Inflammatory macrophage treated with lipopolysaccharide for 1 hour (primary cell): Measurements from ENCODE around the gene TSPEAR.

Source experiments
- DNase-seq, 2 donors: peaks; one replicate each; pipeline ENCODE4 v3.0.0-alpha.2; 2020 to 2022

Gene TSPEAR

DNA sequence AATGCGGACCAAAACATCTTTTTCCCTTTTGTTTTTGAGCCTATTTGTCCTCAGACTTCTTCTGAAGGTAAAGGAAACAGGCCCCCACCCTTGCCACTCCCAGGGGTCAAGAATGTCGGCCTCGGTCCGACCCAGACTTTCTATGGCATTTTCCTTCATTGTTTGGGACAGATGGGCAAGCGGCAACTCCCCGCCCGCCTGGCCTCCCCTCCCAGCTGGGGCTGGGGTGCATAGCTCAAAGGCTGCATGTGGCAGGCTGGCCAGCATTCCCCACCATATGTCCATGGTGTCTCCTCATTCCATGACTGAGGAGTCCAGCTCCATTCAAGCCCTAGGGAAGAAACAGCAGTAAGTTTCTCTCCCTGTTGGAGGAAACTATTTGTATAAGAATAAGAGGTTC lies 29.4 kb upstream of the TSPEAR start:
- no peak for DNase-seq

DNA sequence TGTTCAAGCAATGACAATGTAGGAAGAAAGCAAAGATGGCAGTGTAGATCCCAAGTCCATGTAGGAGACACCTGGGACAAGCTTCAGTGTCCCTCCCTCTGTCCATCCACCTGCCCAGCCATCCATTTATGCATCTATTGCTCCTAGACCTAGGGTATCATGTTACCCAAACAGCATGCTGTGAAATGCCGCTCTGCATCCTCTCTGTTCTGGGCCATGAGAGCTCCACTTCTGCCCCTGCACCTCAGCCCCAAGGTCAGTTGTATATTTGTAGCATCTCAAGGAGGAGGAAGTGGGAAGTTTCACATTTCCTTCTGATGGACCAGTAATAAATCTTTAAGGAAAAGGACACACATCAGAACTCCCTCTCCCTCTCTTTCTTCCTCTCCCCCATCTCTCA lies 27.9 kb upstream of the TSPEAR start:
- no peak for DNase-seq

DNA sequence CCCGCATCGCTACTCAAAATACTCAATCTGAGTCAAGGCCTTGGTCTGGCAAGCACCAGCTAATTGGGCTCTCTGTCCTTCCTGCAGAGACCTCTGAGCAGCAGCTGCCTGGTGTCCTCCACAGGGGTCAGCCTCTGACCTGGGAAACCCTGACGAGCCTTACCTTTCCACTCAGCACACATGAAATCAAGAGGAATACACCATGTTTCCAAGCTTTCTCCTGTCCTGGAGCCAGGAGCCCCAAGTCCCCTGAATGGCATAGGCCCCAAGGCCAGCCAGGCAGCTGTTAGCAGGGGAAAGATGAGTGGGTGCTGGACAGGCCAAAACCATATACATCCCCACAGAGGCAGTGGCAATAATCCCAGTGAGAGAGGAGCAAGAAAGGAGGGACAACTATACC lies 27.2 kb upstream of the TSPEAR start:
- no peak for DNase-seq

DNA sequence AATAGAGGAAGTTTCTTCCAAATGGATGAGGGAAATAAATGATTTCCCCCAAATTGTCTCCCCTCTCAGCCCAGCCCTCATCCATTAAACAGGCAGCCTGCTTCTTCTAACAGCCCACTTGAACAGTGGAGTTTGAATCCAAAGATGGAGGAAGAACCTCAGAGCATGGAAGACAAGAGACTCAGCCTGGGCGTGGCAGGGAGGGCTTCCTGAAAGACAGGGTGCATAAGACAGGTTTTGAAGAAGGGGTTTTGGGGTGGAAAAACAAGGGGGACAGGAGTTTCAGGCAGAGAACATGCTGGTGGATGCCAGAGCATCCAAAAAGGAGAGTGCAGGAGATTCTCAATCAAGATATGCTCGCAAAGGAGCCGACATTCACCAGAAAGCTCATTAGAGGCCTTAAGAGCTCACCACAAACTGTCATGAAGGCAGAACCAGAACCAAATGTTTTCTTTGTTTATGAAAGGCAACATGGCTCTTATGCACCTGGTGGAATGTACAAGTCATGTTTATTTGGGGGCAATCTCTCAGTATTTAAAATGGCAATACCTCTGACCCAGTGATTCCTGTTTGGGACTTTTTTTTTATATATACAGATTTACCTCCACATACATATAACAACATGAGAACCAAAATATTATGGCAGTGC lies 26.5 kb upstream of the TSPEAR start:
- no peak for DNase-seq

DNA sequence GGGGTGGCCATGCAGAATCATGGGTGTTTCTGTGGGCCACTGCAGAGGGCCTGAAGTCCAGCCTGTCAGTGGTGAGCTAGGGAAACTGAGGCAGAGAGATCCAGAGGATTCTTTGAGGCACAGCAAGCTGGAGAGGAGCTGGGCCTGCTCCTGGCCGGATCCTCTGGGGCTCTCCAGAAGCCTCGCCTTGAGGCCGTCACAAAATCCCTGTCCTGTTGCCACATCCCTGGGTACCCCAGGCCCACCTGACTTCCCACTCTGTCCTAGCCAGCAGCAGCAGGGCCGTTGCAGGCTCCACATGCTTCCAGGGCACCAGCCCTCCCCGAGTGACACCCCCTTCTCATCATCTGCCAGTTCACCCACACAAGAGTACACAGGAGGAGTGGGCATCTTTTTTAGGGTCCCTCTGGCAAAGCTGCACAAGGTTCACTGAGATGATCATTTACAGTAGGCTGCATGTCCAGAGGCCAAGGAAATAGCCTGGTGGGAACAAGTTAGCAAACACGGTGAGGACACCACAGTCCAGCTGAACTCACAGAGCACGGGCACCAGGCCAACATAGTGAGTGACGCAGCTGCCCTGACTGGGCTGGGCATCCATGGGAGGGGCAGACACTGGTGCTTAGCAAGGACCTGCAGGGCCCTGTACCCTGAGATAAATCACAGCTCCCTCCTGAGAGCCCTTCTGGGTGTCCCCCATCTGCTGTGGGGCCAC lies 25.1 kb upstream of the TSPEAR start:
- no peak for DNase-seq

DNA sequence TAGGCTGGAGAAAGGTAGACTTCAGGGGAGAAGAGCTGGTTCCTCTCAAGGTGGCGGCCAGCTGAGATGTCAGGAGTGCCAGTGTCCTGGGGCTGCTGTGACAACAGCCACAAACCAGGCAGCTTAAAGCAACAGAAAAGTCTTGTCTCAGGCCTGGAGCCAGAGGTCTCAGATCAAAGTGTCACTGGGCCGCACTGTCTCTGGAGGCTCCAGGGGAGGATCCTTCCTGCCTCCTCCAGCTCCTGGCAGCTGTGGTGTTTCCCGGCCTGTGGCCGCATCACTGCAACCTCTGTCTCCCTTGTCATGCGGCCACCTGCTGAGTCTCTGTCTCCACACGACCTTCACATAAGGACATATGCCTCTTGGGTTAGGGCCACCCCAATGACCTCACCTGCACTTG lies 24.4 kb upstream of the TSPEAR start:
- no peak for DNase-seq

DNA sequence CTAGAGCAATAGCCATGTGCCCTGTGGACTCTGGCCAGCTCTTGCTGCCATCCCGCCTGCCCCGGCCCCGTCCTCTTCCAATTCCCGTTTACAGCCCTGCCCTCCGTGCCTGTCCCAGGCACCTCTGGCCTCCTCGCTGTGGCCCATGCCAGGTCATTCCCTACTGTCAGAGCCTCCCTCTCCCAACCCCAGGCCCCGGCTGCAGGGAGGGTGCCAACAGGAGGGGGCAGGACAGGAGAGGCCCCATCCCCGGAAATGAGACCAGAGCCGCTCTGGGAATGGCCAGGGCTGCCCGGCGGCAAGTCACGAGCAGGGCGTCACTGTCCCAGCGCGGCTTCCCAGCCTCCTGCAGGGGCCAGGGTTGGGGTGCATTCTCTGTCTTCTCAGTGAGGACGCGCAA lies 23.5 kb upstream of the TSPEAR start:
- DNase-seq, result no peak

DNA sequence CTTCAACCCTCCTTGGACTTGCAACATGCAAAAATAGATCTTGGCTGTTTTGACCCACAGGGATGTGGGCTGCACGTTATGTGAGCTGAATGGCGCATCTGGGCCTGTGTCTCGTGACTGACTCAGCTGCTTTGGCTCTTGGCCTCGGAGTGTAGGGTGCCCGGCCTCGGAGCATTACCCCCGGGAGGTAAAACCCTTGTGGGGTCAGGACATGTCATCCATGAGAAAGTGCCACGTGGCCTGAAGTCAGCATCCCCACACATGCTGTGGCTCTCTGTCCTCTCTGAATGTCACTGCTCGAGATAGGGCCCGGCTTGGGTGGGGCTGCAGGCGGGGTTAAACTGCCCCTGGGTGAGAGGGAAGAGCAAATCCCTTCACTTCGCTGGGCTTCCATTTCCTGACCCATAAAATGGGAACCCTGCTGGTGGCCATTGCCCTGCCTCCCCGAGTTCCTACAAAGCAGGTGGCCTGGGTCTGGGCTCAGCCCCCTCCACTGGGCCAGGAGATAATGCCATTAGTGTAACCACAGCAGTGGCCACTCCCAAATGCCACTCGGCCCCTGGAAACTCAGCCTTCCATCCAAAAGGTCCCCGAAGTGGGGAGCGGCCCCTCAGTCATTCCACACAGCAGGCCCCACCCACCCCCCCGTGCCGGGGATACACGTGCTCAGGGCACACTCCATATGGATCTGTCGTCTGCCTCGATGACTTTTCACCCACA lies 22.8 kb upstream of the TSPEAR start:
- no peak for DNase-seq

DNA sequence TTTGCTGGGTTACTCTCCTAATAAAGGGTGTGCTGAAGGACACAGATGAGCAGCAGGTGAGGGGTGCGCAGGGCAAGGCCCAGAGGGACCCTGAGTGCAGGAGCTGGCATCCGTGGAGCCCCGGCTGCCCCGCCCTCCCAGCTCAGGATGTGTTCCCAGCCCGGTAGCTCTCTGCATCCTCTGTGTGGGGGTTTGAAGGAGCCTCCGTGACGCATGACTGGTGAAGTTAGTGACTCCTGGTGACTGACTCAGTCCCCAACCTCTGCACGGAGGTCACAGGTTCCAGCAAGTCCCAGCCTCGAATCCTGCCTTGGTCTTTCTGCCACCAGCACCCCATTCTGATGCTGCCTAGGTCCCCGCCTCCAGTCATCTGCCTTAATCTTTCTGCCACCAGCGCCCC lies 21.6 kb upstream of the TSPEAR start:
- DNase-seq, result no peak

DNA sequence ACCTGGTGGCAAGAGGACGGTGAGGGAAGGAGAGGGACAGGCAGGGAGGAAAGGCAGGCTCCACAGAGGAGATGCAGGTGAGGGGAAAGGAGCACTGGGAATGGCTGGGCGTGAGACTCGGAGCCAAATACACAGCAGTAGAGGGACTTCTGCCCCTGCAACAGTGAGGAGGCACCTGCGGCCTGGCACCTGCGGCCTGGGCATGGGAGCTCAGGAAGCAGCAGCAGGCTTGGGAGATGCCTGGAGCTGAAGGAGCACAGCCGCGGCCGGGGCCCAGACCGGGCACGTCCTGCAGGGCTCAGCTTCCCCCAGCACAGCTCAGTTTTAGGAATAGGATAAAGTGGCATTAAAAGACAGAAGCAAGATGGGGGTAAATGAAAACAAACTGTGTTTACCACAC lies 20.9 kb upstream of the TSPEAR start:
- no peak for DNase-seq

DNA sequence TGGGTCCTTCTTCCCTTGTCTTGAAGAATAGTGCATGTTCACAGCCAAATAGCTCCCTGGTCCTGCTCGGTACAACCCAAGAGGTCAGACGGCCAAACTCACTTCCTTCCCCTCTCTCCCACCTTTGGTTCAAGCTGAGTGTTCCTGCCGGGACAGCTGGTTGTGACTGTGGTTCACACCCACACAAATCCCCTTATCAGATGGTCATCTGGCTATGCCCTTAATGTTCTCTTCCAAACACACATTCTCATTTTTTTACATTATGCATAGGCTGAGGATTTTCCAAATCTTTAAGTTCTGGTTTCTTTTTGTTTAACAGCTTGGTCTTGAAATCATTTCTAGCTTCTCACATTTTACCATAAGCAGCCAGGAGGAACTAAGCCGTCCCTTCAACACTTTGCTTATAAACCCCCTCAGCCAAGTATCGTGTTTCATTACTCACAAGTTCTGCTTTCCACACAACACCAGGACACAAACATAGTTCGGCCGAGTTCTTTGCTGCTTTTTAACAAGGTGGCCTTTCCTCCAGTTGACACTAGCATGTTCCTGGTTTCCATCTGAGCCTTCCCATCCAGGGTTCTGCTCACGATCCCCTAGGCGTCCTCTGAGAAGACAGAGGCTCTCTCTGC lies 19.7 kb upstream of the TSPEAR start:
- DNase-seq, result no peak

DNA sequence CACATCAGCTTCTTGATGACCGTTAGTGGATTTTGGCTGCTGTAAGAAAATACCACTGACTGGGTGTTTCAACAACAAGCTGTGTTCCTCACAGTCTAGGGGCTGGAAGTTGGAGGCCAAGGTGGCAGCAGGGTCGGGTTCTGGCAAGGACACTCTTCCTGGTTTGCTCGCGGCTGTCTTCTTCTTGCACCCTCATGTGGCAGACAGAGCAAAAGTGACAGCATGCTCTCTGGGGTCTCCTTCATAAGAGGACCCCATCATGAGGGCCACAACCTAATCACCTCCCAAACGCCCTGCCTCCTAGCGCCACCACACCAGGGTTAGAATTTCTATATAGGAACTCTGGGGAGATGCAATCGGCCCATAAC lies 18.6 kb upstream of the TSPEAR start:
- DNase-seq, result no peak

DNA sequence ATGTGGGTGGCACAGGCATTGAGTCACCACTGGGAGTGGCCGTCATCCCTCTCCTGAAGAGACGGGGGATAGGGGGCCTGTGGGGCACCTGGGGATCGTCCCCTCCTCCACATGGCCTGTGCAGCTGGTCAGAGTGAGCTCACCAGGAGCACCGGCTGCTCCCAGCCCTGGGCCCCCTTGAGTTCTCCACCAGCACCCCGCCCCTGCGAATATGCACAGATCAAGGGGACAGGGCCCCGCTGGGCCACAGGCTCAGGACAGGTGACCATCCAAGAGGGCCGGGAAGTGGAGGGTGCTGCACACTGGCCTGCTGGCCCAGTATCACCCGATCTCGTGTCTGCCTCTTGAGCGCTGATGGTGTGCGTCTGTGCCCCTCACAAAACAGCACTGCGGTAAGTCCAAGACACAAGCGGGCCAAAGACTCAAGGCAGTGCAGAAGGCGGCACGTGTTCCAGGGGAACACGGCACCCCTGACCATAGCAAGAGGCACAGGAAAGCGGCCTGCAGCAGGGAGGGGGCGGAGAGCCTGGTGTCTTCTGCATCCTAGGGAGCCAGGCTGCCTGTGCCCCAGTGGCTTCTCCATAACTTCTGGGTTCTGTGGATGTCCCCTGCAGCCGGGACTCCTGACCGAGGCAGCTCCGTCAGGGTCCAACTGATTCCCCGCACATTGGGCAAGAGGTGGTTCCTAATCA lies 18.1 kb upstream of the TSPEAR start:
- no peak for DNase-seq

DNA sequence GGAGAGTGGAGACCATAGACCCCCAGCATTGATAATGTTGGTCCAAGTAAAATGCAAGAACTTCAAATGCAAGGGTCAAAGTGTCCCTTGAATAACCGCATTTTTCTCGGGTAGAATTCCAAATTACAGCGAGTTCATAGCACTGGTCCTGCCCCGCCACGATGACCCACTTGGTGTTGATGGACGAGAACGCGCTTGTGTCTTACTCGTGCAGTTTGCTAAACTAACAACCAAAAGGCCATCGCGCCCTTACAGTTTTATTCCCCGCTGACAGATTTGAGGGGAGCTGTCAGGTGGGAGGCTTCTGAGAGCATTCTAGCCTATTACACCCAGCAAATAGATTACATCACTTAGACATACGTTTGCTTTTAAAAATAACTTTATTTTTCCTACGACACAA lies 17.3 kb upstream of the TSPEAR start:
- no peak for DNase-seq

DNA sequence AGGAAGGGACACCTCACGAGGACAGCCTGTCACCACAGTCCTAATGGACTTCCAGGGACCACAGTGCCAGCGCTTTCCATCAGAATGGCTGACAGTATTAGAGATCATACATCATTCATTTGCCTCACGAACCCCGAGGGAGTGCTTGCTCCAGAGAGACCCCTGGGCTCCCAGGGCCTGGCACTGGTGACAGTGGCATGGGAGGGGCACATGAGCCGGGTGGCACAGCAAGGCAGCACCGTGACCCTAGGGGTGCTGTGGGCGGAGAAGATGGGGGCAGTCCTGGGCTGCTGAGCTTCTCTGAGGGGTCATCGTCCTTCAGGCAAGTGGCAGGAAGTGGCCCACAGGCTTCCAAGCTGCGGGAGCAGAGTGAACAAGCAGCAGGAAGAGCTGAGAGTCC lies 16.4 kb upstream of the TSPEAR start:
- DNase-seq, result no peak

DNA sequence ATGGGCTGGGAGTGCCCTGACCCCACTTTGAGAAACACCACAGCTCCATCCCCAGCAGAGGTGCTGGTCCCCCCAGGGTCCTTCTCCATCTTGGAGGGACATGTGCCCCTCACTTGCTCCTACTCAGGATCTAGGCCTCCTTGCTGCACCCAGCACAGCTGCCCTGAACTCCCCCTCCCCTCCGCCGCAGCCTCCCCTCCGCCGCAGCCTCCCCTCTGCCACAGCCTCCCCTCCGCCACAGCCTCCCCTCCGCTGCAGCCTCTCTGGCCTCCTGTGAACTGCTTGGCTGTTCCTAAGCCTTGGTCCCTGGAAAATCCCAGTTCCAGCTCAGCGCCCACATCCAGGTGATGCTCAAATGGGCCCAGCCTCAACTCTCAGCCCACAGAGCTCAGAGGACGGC lies 15.9 kb upstream of the TSPEAR start:
- no peak for DNase-seq

DNA sequence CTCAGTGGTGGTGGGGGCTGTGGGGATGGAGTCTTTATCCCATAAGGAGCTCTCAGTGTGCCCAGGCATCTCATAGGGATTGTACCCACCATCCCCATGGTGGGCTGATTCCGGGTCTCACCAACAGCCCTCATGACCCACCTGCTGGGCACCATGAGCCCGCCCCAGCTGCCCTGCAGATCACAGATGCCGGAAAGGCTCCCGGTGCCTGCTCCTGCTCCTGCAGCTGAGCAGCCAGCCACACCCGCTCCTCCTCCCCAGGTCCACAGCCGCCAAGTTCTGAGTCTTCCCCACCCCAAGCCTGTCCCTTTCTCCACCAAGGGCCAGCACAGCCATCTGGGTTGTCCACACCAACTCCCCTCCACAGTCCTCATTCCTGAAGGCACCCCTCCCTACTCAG lies 15.5 kb upstream of the TSPEAR start:
- no peak for DNase-seq

DNA sequence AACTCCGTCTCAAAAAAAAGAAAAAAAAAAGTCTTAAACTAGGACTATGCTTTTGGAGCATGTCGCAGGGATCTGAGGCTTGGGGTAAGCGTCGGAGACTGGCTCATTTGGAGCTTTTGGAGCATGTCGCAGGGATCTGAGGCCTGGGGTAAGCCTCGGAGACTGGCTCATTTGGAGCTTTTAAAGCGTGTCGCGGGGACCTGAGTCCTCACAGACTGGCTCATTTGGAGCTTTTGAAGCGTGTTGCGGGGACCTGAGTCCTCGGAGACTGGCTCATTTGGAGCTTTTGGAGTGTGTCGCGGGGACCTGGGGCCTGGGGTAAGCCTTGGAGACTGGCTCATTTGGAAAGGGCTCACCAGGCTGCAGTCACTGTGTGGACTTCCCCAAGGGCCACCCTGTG lies 13.6 kb upstream of the TSPEAR start:
- no peak for DNase-seq

DNA sequence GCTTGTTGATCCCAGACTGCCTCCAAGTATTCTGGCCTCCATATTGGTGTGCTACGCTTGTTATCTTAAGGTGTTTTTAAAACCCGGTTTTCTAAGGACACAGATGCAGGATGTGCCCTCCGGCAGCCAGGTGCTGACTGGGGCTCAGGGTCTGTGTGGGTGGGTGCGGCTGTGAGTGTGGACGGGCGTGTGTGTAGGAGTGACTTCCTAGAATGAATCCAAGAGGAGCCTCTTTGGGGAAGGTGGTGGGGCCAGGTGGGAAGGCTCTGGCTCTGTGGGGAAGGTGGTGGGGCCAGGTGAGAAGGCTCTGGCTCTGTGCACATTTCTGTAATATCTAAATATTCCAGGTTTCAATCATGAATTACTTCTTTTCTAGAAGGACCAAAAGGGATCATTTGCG lies 12.8 kb upstream of the TSPEAR start:
- no peak for DNase-seq

DNA sequence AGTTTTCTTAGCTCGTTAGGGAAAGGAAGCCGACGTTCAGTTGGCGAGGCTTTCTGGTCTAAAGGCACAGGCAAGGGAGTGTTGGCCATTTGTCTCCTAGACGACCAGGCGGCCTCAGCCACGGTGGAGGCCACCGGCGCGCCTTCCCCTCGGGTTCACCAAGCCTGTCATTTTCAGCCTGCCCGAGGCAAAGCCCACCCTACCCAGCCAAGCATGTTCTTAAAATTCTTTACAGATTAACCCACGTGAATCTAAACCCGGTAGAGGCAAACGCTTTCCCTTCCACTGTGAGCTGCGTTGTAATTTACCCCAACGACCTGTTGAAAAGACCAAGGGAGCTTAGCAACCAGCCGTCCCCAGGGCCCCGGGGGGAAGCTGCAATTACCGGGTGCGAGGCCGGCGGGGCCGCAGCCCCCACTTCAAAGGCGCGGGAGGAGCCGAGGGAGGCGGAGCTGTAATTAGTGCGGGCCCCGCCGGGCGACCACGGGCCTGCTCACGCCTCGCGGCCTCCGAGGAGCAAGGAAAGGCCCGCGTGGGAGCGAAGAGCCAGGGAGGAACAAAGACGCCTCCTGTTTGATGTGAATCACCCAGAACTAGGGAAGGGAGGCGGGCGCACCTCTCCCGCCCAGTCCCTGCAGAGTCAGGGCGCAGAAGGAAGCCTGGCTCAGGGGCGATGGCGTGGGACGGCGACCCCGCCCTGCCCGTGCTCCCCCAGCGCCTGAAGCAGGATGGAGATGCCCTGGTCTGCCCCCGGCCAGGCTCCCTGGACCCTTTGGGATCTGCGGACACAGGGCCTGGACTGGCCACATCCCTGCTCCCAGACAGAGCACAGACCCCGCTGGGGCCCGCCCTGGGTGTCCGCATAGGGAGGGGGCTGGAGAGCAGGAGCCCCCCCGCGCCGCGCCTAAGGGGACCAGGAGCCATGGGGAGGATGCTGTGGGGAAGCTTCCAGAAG lies 12.1 kb upstream of the TSPEAR start:
- DNase-seq, result no peak

DNA sequence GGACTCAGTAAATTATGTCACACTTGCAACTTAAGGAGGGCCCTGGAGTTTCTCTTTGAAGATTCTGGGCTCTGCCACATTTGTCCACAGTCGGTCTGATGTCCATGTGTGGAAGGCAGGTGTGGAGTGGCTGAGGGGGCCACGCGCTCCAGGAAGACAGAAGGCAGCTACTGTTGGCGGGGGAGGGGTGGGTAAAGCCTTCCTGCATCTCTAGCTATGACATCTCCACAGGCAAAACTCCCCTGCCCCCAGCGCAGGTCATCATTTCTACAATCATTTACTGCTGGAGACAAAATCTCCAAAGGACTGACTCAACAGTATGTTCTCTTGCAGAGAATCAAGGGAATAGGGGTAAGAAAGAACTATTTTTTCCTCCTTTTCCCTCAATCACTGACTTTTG lies 11.4 kb upstream of the TSPEAR start:
- DNase-seq, result no peak

DNA sequence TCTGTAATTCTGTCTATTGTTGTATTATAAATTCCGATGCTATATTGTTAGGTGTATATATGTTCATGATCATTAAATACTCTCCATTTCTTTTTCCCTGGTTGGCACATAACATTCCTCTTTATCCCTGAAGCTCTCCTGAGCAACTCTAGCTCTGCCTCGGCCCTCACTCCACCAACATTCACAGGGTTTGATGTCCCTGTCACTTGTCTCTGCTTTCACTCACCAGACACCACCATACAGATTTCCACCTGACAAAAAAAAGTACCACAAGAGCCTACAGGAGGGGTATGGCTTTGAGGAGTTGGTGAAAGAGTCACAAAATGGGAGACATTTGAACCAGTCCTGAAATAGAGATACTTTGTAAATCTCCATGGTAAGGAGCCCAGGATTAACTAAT lies 8.8 kb upstream of the TSPEAR start:
- DNase-seq, result no peak
